Sigmoid colon (tissue), 4 donors: ENCODE measurements around the gene ELMOD3.

Source experiments
- CTCF ChIP-seq, 4 experiments: fragments of 450-650 bp in 3 of 4; fragments of 200-600 bp in 1 of 4; IDR thresholded peaks; one replicate each; pipeline ENCODE4 v1.5.1; 2016 to 2019; ENCODE audit warnings: antibody characterized with exemption in 4 of 4, mild to moderate bottlenecking in 3 of 4, moderate library complexity in 2 of 4
- EP300 ChIP-seq, 4 donors: sonication (generic); formaldehyde crosslinking; IDR thresholded peaks; one replicate each; pipeline ENCODE4 v1.6.1; 2017; ENCODE audit warnings: antibody characterized with exemption in 4 of 4
- POLR2A ChIP-seq, 2 donors: fragments of 450-650 bp; IDR thresholded peaks; one replicate each; pipeline ENCODE4 v1.6.1; 2016; ENCODE audit warnings: antibody characterized with exemption in 2 of 2, mild to moderate bottlenecking in 2 of 2, moderate library complexity in 2 of 2
- POLR2AphosphoS5 ChIP-seq, 4 donors: sonication (generic); formaldehyde crosslinking; IDR thresholded peaks; one replicate each; pipeline ENCODE4 v1.6.1; 2017; ENCODE audit warnings: antibody characterized with exemption in 4 of 4

GRCh38 chr2:85433511-85434089 lies 79.0 kb downstream of the ELMOD3 start:
- no peak for TF ChIP-seq CTCF (IDR thresholded peaks at IDR 0.05)
- TF ChIP-seq POLR2AphosphoS5 (IDR thresholded peaks at IDR 0.05) = peak; percentile 76 to 91 (median 84)
- TF ChIP-seq POLR2A (IDR thresholded peaks at IDR 0.05) = no peak
- peak in 1 of 4 donors; percentile 4 for TF ChIP-seq EP300 (IDR thresholded peaks at IDR 0.05)
